Fibroblast of lung (primary cell): ENCODE measurements around the gene INPP5A.

Experiments
- CTCF ChIP-seq, 2 donors: IDR thresholded peaks in 1 of 2; conservative IDR thresholded peaks in 1 of 2; 1 replicate in 1 of 2; 2 replicates in 1 of 2; pipeline ENCODE4 v1.5.1; 2011 to 2012; ENCODE audit warnings: low read length in 2 of 2, control low read depth in 1 of 2, inconsistent platforms in 1 of 2, low read depth in 1 of 2, mild to moderate bottlenecking in 1 of 2
- EZH2 ChIP-seq: IDR thresholded peaks from 2 replicates; pipeline ENCODE4 v1.5.1; 2012; ENCODE audit warnings: low read length, control low read depth, mild to moderate bottlenecking; ENCODE audit errors: missing control alignments

- TF ChIP-seq CTCF (conservative IDR thresholded peaks at IDR 0.05 in 1 of 2, IDR thresholded peaks at IDR 0.05 in 1 of 2; ENCODE audit: low read depth in 1 of 2, low read length in 2 of 2), result no peak
- no peak for TF ChIP-seq EZH2
Measured at GRCh38 chr10:132539894-132540293, 2.3 kb downstream of the INPP5A start.
